A673 (cell line): Measurements from ENCODE around the gene IRF2BP2. TPM values are rescaled to one million over a fixed set of nuclear protein-coding genes. Genes with fewer than 3 reads are reported as not detected.

Source experiments
- BruUV-seq: library from RNA; stranded (reverse); fragments of 400-500 nt; replicated peaks from 2 replicates; lab custom pipeline; 2021; lab: Mats Ljungman, UMichigan
- CTCF ChIA-PET: fragments of 300-600 bp; sonication (Branson Sonifier 250); formaldehyde crosslinking; loops from one replicate; lab custom pipeline; 2022; ENCODE audit warnings: antibody characterized with exemption; lab: Charles Lee
- POLR2A ChIA-PET: fragments of 300-600 bp; sonication (Branson Sonifier 250); formaldehyde crosslinking; loops from one replicate; lab custom pipeline; 2022; ENCODE audit warnings: antibody characterized with exemption; ENCODE audit not compliant: low non-redundant PET; lab: Charles Lee
- DNase-seq: peaks from one replicate; pipeline ENCODE4 v3.0.0-alpha.2; 2015; ENCODE audit warnings: low spot score
- H3K27ac ChIP-seq: fragments of 200-600 bp; sonication (generic); 2 replicates; pipeline ENCODE4 v1.5.1; 2016; ENCODE audit warnings: mixed run types, low read depth, mild to moderate bottlenecking, mixed read lengths, antibody characterized with exemption, low read length; ENCODE audit not compliant: poor library complexity, severe bottlenecking
- H3K27me3 ChIP-seq: fragments of 200-600 bp; sonication (generic); replicated peaks from 2 replicates; pipeline ENCODE4 v1.6.1; 2017; ENCODE audit warnings: mixed run types, low read depth, mild to moderate bottlenecking, mixed read lengths, antibody characterized with exemption, low read length; ENCODE audit not compliant: insufficient read depth, poor library complexity
- H3K36me3 ChIP-seq: fragments of 200-600 bp; sonication (generic); 2 replicates; pipeline ENCODE4 v1.6.1; 2016; ENCODE audit warnings: mixed run types, mild to moderate bottlenecking, mixed read lengths, antibody characterized with exemption, low read length; ENCODE audit not compliant: insufficient read depth, poor library complexity, severe bottlenecking
- H3K4me1 ChIP-seq: fragments of 200-600 bp; sonication (generic); 2 replicates; pipeline ENCODE4 v1.6.1; 2017; ENCODE audit warnings: mixed run types, mild to moderate bottlenecking, mixed read lengths, antibody characterized with exemption, low read length; ENCODE audit not compliant: insufficient read depth, poor library complexity, severe bottlenecking
- H3K4me3 ChIP-seq: fragments of 200-600 bp; sonication (generic); 2 replicates; pipeline ENCODE4 v1.5.1; 2016; ENCODE audit warnings: low read depth, mixed run types, mild to moderate bottlenecking, mixed read lengths, low read length; ENCODE audit not compliant: poor library complexity, severe bottlenecking
- H3K9me3 ChIP-seq: fragments of 200-600 bp; sonication (generic); 2 replicates; pipeline ENCODE4 v1.6.1; 2016; ENCODE audit warnings: mixed run types, low read depth, mild to moderate bottlenecking, mixed read lengths, antibody characterized with exemption, low read length; ENCODE audit not compliant: poor library complexity, severe bottlenecking
- EZH2 ChIP-seq: fragments of 200-600 bp; sonication (generic); IDR thresholded peaks from 2 replicates; pipeline ENCODE4 v1.6.1; 2017; ENCODE audit warnings: borderline replicate concordance, low read depth, mild to moderate bottlenecking, mixed read lengths, antibody characterized with exemption, low read length; ENCODE audit not compliant: poor library complexity, severe bottlenecking
- intact Hi-C: fragments of 100-400 bp; cut with micrococcal nuclease; formaldehyde crosslinking; loops from one replicate; pipeline ENCODE4 v1.10.0; 2022; ENCODE audit not compliant: unreplicated experiment
- total RNA-seq: library from RNA; stranded (reverse); gene quantifications from 2 replicates; pipeline ENCODE4 v1.2.3, GENCODE V29; 2021
- TF ChIP-seq, protein P1 (sequence below): fragments of 300-800, 200-600 bp; sonication (generic); conservative IDR thresholded peaks from 2 replicates; pipeline ENCODE4 v1.5.1; 2017; ENCODE audit warnings: low read depth, mild to moderate bottlenecking, antibody characterized with exemption, low read length, moderate library complexity, mixed read lengths

IRF2BP2 gene
- total RNA-seq, 1 experiment from 2014 or later, result 43.8 TPM

DNA sequence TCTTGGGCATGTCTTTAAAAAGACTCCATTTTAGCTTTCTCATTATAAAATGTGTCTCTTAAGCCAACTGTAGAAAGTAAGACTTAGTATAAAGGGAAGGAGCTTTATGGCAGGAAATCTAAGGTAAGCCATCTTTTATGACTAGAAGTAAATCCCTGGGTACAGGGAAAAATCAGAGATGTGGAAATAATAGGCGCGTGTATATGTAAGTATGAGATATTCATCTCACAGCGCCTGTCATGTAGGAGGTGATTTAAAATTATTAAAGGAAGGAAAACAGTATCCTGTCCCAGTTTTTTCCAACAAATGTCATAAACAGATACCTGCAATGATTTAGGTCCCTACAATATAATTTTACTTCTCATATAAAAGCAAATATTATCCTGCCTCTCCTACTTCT, 35.0 kb upstream of the IRF2BP2 start:
- Histone ChIP-seq H3K27ac (no peak overlapping the region), H3K9me3 (no peaks in the 10 kb centered on the region), H3K4me1 (no peaks in the 10 kb centered on the region), H3K4me3 (no peak overlapping the region), H3K36me3 (no peaks in the 10 kb centered on the region), H3K27me3 (no peaks in the 10 kb centered on the region)
- no peak for TF ChIP-seq EZH2
- TF ChIP-seq, protein P1, sequence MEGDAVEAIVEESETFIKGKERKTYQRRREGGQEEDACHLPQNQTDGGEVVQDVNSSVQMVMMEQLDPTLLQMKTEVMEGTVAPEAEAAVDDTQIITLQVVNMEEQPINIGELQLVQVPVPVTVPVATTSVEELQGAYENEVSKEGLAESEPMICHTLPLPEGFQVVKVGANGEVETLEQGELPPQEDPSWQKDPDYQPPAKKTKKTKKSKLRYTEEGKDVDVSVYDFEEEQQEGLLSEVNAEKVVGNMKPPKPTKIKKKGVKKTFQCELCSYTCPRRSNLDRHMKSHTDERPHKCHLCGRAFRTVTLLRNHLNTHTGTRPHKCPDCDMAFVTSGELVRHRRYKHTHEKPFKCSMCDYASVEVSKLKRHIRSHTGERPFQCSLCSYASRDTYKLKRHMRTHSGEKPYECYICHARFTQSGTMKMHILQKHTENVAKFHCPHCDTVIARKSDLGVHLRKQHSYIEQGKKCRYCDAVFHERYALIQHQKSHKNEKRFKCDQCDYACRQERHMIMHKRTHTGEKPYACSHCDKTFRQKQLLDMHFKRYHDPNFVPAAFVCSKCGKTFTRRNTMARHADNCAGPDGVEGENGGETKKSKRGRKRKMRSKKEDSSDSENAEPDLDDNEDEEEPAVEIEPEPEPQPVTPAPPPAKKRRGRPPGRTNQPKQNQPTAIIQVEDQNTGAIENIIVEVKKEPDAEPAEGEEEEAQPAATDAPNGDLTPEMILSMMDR, result no peak
- no peak for DNase-seq
- BruUV-seq, result no TSS peak
- CTCF ChIA-PET, result no interaction called here
- POLR2A ChIA-PET, result no interaction called here
- intact Hi-C loops, result no loop called here

DNA sequence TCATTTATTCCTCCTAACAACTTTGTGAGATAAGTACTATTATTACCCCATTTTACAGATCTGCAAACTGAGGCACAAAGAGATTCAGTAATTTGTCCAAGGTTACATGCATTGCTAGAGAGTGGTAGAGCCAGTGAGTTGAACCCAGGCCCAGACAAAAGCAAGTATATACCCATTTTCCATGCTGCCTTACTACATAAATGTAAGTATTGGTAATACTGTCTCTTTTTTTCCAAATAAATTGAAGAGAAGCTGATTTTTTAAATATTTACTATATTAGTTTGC, 33.8 kb upstream of the IRF2BP2 start:
- intact Hi-C loops, result no loop called here
- H3K27me3 ChIP-seq, result no peaks in the 10 kb centered on the region
- H3K4me1 ChIP-seq, result no peaks in the 10 kb centered on the region
- no peaks in the 10 kb centered on the region for H3K9me3 ChIP-seq
- H3K27ac ChIP-seq, result no peak overlapping the region
- CTCF ChIA-PET, result no interaction called here
- no peak for TF ChIP-seq EZH2
- TF ChIP-seq, protein P1, result no peak
- no TSS peak for BruUV-seq
- POLR2A ChIA-PET, result no interaction called here
- H3K36me3 ChIP-seq, result no peaks in the 10 kb centered on the region
- H3K4me3 ChIP-seq, result no peak overlapping the region
- DNase-seq, result no peak

DNA sequence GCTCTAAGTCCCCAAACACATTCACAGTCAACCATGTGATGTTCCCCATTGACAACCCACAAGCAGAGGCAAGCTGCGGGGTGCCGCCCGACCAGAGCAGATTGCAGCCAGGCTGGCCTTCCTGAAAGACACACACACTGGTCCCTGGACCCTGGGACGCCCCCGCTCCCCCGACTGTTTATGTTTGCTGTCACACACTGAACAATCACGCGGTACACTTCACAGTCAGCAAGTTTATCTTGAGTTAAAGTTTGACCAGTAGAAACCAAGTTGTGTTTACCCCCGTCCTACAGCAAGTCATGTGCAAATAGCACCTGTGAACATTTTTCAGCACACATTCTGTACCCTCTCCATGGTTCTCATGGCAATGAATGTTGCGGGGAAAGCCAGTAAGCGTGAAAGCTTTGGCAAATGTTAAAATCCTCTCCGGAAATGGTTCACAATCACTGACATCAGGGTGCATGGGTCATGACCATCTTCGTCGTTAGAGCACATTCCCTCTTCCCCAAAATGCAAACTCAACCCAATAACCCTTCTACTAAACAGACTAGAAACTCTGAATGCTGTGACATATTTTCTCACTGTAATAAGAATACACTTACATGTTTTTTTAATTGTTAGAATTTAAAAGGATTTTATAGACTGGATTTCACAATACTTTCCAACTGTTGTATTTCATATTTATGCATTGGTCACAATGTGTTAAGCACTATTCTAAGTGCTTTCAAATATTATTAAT, 33.3 kb upstream of the IRF2BP2 start:
- Histone ChIP-seq H3K36me3 (no peaks in the 10 kb centered on the region), H3K9me3 (no peaks in the 10 kb centered on the region), H3K27me3 (no peaks in the 10 kb centered on the region), H3K4me3 (no peak overlapping the region), H3K27ac (no peak overlapping the region), H3K4me1 (no peaks in the 10 kb centered on the region)
- TF ChIP-seq EZH2, result no peak
- TF ChIP-seq, protein P1, result no peak
- CTCF ChIA-PET, result no interaction called here
- intact Hi-C loops, result no loop called here
- no TSS peak for BruUV-seq
- POLR2A ChIA-PET, result no interaction called here
- no peak for DNase-seq
